Sigmoid colon (tissue), 4 donors: ENCODE data around the gene UBAP2.

Experiments used
- CTCF ChIP-seq, 4 experiments: fragments of 450-650 bp in 3 of 4; fragments of 200-600 bp in 1 of 4; IDR thresholded peaks; one replicate each; pipeline ENCODE4 v1.5.1; 2016 to 2019; ENCODE audit warnings: antibody characterized with exemption in 4 of 4, mild to moderate bottlenecking in 3 of 4, moderate library complexity in 2 of 4
- EP300 ChIP-seq, 4 donors: sonication (generic); formaldehyde crosslinking; IDR thresholded peaks; one replicate each; pipeline ENCODE4 v1.6.1; 2017; ENCODE audit warnings: antibody characterized with exemption in 4 of 4
- POLR2A ChIP-seq, 2 donors: fragments of 450-650 bp; IDR thresholded peaks; one replicate each; pipeline ENCODE4 v1.6.1; 2016; ENCODE audit warnings: antibody characterized with exemption in 2 of 2, mild to moderate bottlenecking in 2 of 2, moderate library complexity in 2 of 2

- TF ChIP-seq POLR2A (IDR thresholded peaks at IDR 0.05) (no peak), CTCF (IDR thresholded peaks at IDR 0.05) (no peak), EP300 (IDR thresholded peaks at IDR 0.05) (no peak)
Measured at GRCh38 chr9:34001298-34001697, 47.4 kb downstream of the UBAP2 start.
